HEK293T (cell line): ENCODE results near the gene VPS37B.
A peak's percentile ranks its signal among the peaks of the same experiment; 100 is the strongest.
"Not testable (repeated sequence)": the region's sequence is repeated elsewhere in the genome, so short reads cannot be mapped to it uniquely, and the experiment has no call there.

ENCODE experiments used
- CTCF ChIA-PET: fragments of 350-600 bp; formaldehyde crosslinking; extraction: SDS; loops from one replicate; lab custom pipeline; 2021; ENCODE audit warnings: antibody characterized with exemption, inconsistent platforms; lab: Yijun Ruan, JAX
- POLR2A ChIA-PET: fragments of 350-600 bp; formaldehyde crosslinking; extraction: SDS; loops from one replicate; lab custom pipeline; 2020; ENCODE audit warnings: antibody characterized with exemption, inconsistent platforms; lab: Yijun Ruan, JAX
- DNase-seq: peaks from one replicate; pipeline ENCODE4 v3.0.0; 2012; ENCODE audit warnings: mixed read lengths; ENCODE audit errors: extremely low spot score
- ARNT ChIP-seq: fragments of 450-650 bp; IDR thresholded peaks from 2 replicates; pipeline ENCODE4 v1.6.1; 2017; ENCODE audit warnings: mild to moderate bottlenecking
- BHLHE40 ChIP-seq: fragments of 450-650 bp; IDR thresholded peaks from 2 replicates; pipeline ENCODE4 v1.6.1; 2016; ENCODE audit warnings: mild to moderate bottlenecking, moderate library complexity, borderline replicate concordance
- CTBP1 ChIP-seq: fragments of 450-650 bp; IDR thresholded peaks from 2 replicates; pipeline ENCODE4 v1.6.1; 2016; ENCODE audit warnings: borderline replicate concordance
- ELF4 ChIP-seq: fragments of 450-650 bp; IDR thresholded peaks from 2 replicates; pipeline ENCODE4 v1.6.1; 2017; ENCODE audit warnings: antibody characterized with exemption
- FOXA1 ChIP-seq: fragments of 450-650 bp; IDR thresholded peaks from 2 replicates; pipeline ENCODE4 v1.6.1; 2016; ENCODE audit warnings: mild to moderate bottlenecking
- FOXK2 ChIP-seq: fragments of 450-650 bp; IDR thresholded peaks from 2 replicates; pipeline ENCODE4 v1.6.1; 2016; ENCODE audit warnings: mild to moderate bottlenecking
- FOXM1 ChIP-seq: fragments of 450-650 bp; IDR thresholded peaks from 2 replicates; pipeline ENCODE4 v1.6.1; 2017; ENCODE audit warnings: mild to moderate bottlenecking, borderline replicate concordance
- HDGF ChIP-seq: fragments of 450-650 bp; IDR thresholded peaks from 2 replicates; pipeline ENCODE4 v1.6.1; 2017; ENCODE audit warnings: antibody characterized with exemption, borderline replicate concordance
- L3MBTL2 ChIP-seq: fragments of 450-650 bp; conservative IDR thresholded peaks from 2 replicates; pipeline ENCODE4 v1.6.1; 2016; ENCODE audit warnings: mild to moderate bottlenecking
- LEF1 ChIP-seq: fragments of 450-650 bp; IDR thresholded peaks from 2 replicates; pipeline ENCODE4 v1.6.1; 2017; ENCODE audit warnings: mild to moderate bottlenecking, borderline replicate concordance
- NFRKB ChIP-seq: fragments of 450-650 bp; IDR thresholded peaks from 2 replicates; pipeline ENCODE4 v1.6.1; 2016; ENCODE audit warnings: mild to moderate bottlenecking, moderate library complexity
- PKNOX1 ChIP-seq: fragments of 450-650 bp; IDR thresholded peaks from 2 replicates; pipeline ENCODE4 v1.6.1; 2016
- SP1 ChIP-seq: fragments of 450-650 bp; IDR thresholded peaks from 2 replicates; pipeline ENCODE4 v1.6.1; 2017
- SUZ12 ChIP-seq: fragments of 450-650 bp; IDR thresholded peaks from 2 replicates; pipeline ENCODE4 v1.6.1; 2016; ENCODE audit warnings: mild to moderate bottlenecking
- TARDBP ChIP-seq: fragments of 450-650 bp; IDR thresholded peaks from 2 replicates; pipeline ENCODE4 v1.6.1; 2016
- ZNF384 ChIP-seq: fragments of 450-650 bp; IDR thresholded peaks from 2 replicates; pipeline ENCODE4 v1.6.1; 2016

VPS37B gene

GRCh38 chr12:122899887-122900286, 4.0 kb upstream of the VPS37B start:
- CTCF ChIA-PET: interaction anchor here (0.6 to 1.0 kb wide), 2 partner anchors 11 to 303 kb away, joined by 3 read pairs; no protein-coding TSS in a partner anchor
- TF ChIP-seq ZNF384: no peak
- no peak for TF ChIP-seq BHLHE40
- TF ChIP-seq LEF1: no peak
- POLR2A ChIA-PET: no interaction called here
- no peak for DNase-seq

GRCh38 chr12:122896662-122897061, 738 bp upstream of the VPS37B start:
- no peak for DNase-seq
- TF ChIP-seq BHLHE40 (no peak), FOXA1 (no peak), ARNT (no peak), FOXM1 (no peak), ZNF384 (no peak), L3MBTL2 (no peak), SP1 (no peak)
- ChIA-PET POLR2A (interaction anchor here (1.1 kb wide), 1 partner anchor 336 kb away, joined by 3 read pairs; the partner anchor contains the start of genes MPHOSPH9 and MTRFR), CTCF (no interaction called here)

GRCh38 chr12:122895320-122895703, 612 bp downstream of the VPS37B start:
- ChIA-PET CTCF (interaction anchor here (1.1 to 1.3 kb wide), 2 partner anchors 15 to 34 kb away, joined by 4 to 6 read pairs; no protein-coding TSS in a partner anchor), POLR2A (no interaction called here)
- no peak for TF ChIP-seq SUZ12
- TF ChIP-seq BHLHE40: no peak
- no peak for TF ChIP-seq TARDBP
- no peak for TF ChIP-seq ARNT
- no peak for TF ChIP-seq NFRKB
- TF ChIP-seq PKNOX1: no peak
- TF ChIP-seq ELF4: no peak
- TF ChIP-seq FOXA1: no peak
- no peak for TF ChIP-seq CTBP1
- TF ChIP-seq FOXK2: no peak
- no peak for TF ChIP-seq L3MBTL2
- no peak for DNase-seq

- ChIA-PET CTCF (interaction anchor here (1.1 to 1.3 kb wide), 2 partner anchors 14 to 33 kb away, joined by 4 to 6 read pairs; no protein-coding TSS in a partner anchor), POLR2A (interaction anchor here (0.8 kb wide), 1 partner anchor 14 kb away, joined by 3 read pairs; no protein-coding TSS in a partner anchor)
- peak; percentile 71 for TF ChIP-seq L3MBTL2
- TF ChIP-seq LEF1: no peak
- no peak for TF ChIP-seq FOXM1
- no peak for DNase-seq
These were observed 1.5 kb downstream of the VPS37B start for GRCh38 chr12:122894193-122895121.

GRCh38 chr12:122893208-122894153, 2.4 kb downstream of the VPS37B start:
- no peak for DNase-seq
- no peak for TF ChIP-seq FOXA1
- TF ChIP-seq ARNT: no peak
- TF ChIP-seq TARDBP: no peak
- no peak for TF ChIP-seq CTBP1
- no peak for TF ChIP-seq LEF1
- TF ChIP-seq PKNOX1: no peak
- no peak for TF ChIP-seq BHLHE40
- no peak for TF ChIP-seq HDGF
- TF ChIP-seq SP1: no peak
- no peak for TF ChIP-seq NFRKB
- TF ChIP-seq ELF4: no peak
- no peak for TF ChIP-seq FOXK2
- TF ChIP-seq ZNF384: no peak
- no peak for TF ChIP-seq SUZ12
- no peak for TF ChIP-seq FOXM1
- CTCF ChIA-PET: no interaction called here
- POLR2A ChIA-PET: no interaction called here

- DNase-seq, POLR2A ChIA-PET, CTCF ChIA-PET: not testable (repeated sequence)
- TF ChIP-seq ZNF384: peak; percentile 48; the same call in 1 of the 2 replicates
These were observed 3.2 kb downstream of the VPS37B start for GRCh38 chr12:122892724-122893123.
